GM12878 (cell line): ENCODE results near the gene PTH2R. TPM values are rescaled to one million over a fixed set of nuclear protein-coding genes. Genes with fewer than 3 reads are reported as not detected.

Experiments
- ATAC-seq: fragments of 200-7000 bp; cut with Tn5 transposase; 3 replicates; pipeline ENCODE4 v1.9.1; 2020; ENCODE audit warnings: mild to moderate bottlenecking, moderate library complexity
- BruUV-seq: library from RNA; stranded (reverse); fragments of 400-500 nt; replicated peaks from 2 replicates; lab custom pipeline; 2021; lab: Mats Ljungman, UMichigan
- CTCF ChIA-PET: fragments of 300-600 bp; sonication (Branson Sonifier 250); formaldehyde crosslinking; extraction: SDS; loops from one replicate; lab custom pipeline; 2021; ENCODE audit warnings: inconsistent platforms; lab: Yijun Ruan, JAX
- POLR2A ChIA-PET: fragments of 350-600 bp; formaldehyde crosslinking; extraction: SDS; loops from one replicate; lab custom pipeline; 2021; ENCODE audit warnings: inconsistent platforms; lab: Charles Lee
- RAD21 ChIA-PET: fragments of 300-600 bp; sonication (Branson Sonifier 250); formaldehyde crosslinking; loops from one replicate; lab custom pipeline; 2023; ENCODE audit warnings: antibody characterized with exemption; ENCODE audit not compliant: unreplicated experiment; lab: Charles Lee
- SMC1A ChIA-PET: fragments of 300-600 bp; sonication (Branson Sonifier 250); formaldehyde crosslinking; loops from one replicate; lab custom pipeline; 2023; ENCODE audit not compliant: unreplicated experiment, uncharacterized antibody; lab: Charles Lee
- DNase-seq: peaks from one replicate; pipeline ENCODE4 v3.0.0-alpha.2; 2011; ENCODE audit warnings: low read depth, low spot score
- FAIRE-seq: peaks from 3 replicates; lab custom pipeline; 2011; peaks lifted over from hg19 to GRCh38; lab: Jason Lieb, UNC
- H2AFZ ChIP-seq: 2 replicates; pipeline ENCODE4 v1.6.0; 2011; ENCODE audit warnings: low read depth, low read length, control low read depth; ENCODE audit not compliant: control insufficient read depth
- H3K27ac ChIP-seq: 2 replicates; pipeline ENCODE4 v1.5.1; 2011; ENCODE audit warnings: control low read depth; ENCODE audit not compliant: control insufficient read depth, insufficient read depth
- H3K27me3 ChIP-seq, 2 experiments: replicated peaks in 1 of 2; 2 replicates each; pipeline versions ENCODE4 v1.6.0 to v1.6.1; 2011; ENCODE audit warnings: low read length in 1 of 2; ENCODE audit not compliant: control insufficient read depth in 2 of 2, insufficient read depth in 2 of 2
- H3K36me3 ChIP-seq, 2 experiments: 2 replicates each; pipeline ENCODE4 v1.5.1; 2011; ENCODE audit warnings: low read length in 1 of 2; ENCODE audit not compliant: control insufficient read depth in 2 of 2, insufficient read depth in 2 of 2
- H3K4me1 ChIP-seq: 2 replicates; pipeline ENCODE4 v1.6.1; 2011; ENCODE audit warnings: mild to moderate bottlenecking, low read length, moderate library complexity, mixed read lengths; ENCODE audit not compliant: control insufficient read depth, insufficient read depth
- H3K4me2 ChIP-seq: 2 replicates; pipeline ENCODE4 v1.6.0; 2011; ENCODE audit warnings: control low read depth; ENCODE audit not compliant: control insufficient read depth, insufficient read depth
- H3K4me3 ChIP-seq: fragments of 200-600 bp; sonication (generic); 2 replicates; pipeline ENCODE4 v1.5.1; 2016
- H3K79me2 ChIP-seq: 2 replicates; pipeline ENCODE4 v1.6.0; 2011; ENCODE audit warnings: low read length; ENCODE audit not compliant: control insufficient read depth, insufficient read depth
- H3K9ac ChIP-seq: 2 replicates; pipeline ENCODE4 v1.8.0; 2011; ENCODE audit warnings: low read length, control low read depth, mixed read lengths; ENCODE audit not compliant: control insufficient read depth, insufficient read depth
- H3K9me3 ChIP-seq: replicated peaks from 3 replicates; pipeline ENCODE4 v1.5.1; 2011; ENCODE audit warnings: mild to moderate bottlenecking, low read length; ENCODE audit not compliant: control insufficient read depth, insufficient read depth
- H4K20me1 ChIP-seq: 2 replicates; pipeline ENCODE4 v1.6.0; 2011; ENCODE audit not compliant: control insufficient read depth, insufficient read depth
- CHD1 ChIP-seq: IDR thresholded peaks from 2 replicates; pipeline ENCODE4 v1.6.1; 2012; ENCODE audit warnings: low read depth, low read length, improper control_type of control experiment
- CHD2 ChIP-seq: IDR thresholded peaks from 2 replicates; pipeline ENCODE4 v1.6.1; 2011; ENCODE audit warnings: low read depth, low read length, improper control_type of control experiment, borderline replicate concordance
- E2F8 ChIP-seq: fragments of 450-650 bp; IDR thresholded peaks from 2 replicates; pipeline ENCODE4 v1.6.1; 2018; ENCODE audit warnings: mild to moderate bottlenecking, low read depth, moderate library complexity; ENCODE audit not compliant: partially characterized antibody
- E4F1 ChIP-seq: fragments of 450-650 bp; IDR thresholded peaks from 2 replicates; pipeline ENCODE4 v1.6.1; 2018; ENCODE audit warnings: borderline replicate concordance, mild to moderate bottlenecking; ENCODE audit not compliant: partially characterized antibody
- JUNB ChIP-seq: IDR thresholded peaks from 2 replicates; pipeline ENCODE4 v1.6.1; 2016; ENCODE audit warnings: antibody characterized with exemption, mild to moderate bottlenecking
- MTA2 ChIP-seq: fragments of 450-650 bp; IDR thresholded peaks from 2 replicates; pipeline ENCODE4 v1.6.1; 2016; ENCODE audit warnings: low read depth, mild to moderate bottlenecking, moderate library complexity
- MXI1 ChIP-seq: fragments of 150-350 bp; IDR thresholded peaks from 2 replicates; pipeline ENCODE4 v1.6.1; 2011; ENCODE audit warnings: low read depth, mild to moderate bottlenecking, inconsistent platforms, low read length, improper control_type of control experiment
- PAX8 ChIP-seq: fragments of 450-650 bp; IDR thresholded peaks from 2 replicates; pipeline ENCODE4 v1.6.1; 2017; ENCODE audit warnings: mild to moderate bottlenecking, moderate library complexity
- POLR2A ChIP-seq: IDR thresholded peaks from 2 replicates; pipeline ENCODE4 v1.6.1; 2011; ENCODE audit warnings: low read depth, mild to moderate bottlenecking, low read length
- RBBP5 ChIP-seq: fragments of 200-600 bp; sonication (generic); conservative IDR thresholded peaks from 2 replicates; pipeline ENCODE4 v1.6.1; 2016
- SP1 ChIP-seq: IDR thresholded peaks from one replicate; pipeline ENCODE4 v1.6.1; 2011; ENCODE audit warnings: low read depth, low read length
- ZNF217 ChIP-seq: fragments of 450-650 bp; IDR thresholded peaks from 2 replicates; pipeline ENCODE4 v1.6.1; 2017; ENCODE audit warnings: antibody characterized with exemption, mild to moderate bottlenecking
- WGBS: methylation state at CpG from one replicate; pipeline ENCODE4 v1.1.6; 2016; ENCODE audit warnings: low lambda C conversion rate; ENCODE audit not compliant: insufficient replicate concordance, insufficient coverage; ENCODE audit errors: missing lambda C conversion rate; 5-methylcytosine and 5-hydroxymethylcytosine counted together
- in situ Hi-C: fragments of 300-500 bp; cut with MboI; formaldehyde crosslinking; loops from 9 replicates; pipeline ENCODE4 v1.14.3; 2018; ENCODE audit warnings: mixed read lengths
- intact Hi-C: fragments of 100-400 bp; cut with micrococcal nuclease; formaldehyde crosslinking; loops from one replicate; pipeline ENCODE4 v1.14.2; 2022; ENCODE audit not compliant: unreplicated experiment
- polyA plus RNA-seq, 11 experiments: library from polyadenylated mRNA; depleted of rRNA in 4 of 11; unstranded in 6 of 11; stranded (reverse) in 5 of 11; fragments of >200 nt; fragmentation: Nextera tagmentation in 4 of 11; fragmentation: Illumina TruSeq in 1 of 11; extraction: Ambion mirVana in 4 of 11; extraction: Trizol in 1 of 11; gene quantifications; 1 replicate in 1 of 11; 2 replicates in 10 of 11; pipeline versions ENCODE4 v1.2.1 to v1.2.3, GENCODE V29; 2011 to 2016; ENCODE audit warnings: inconsistent platforms in 2 of 11, missing spikeins in 2 of 11, low read depth in 1 of 11
- total RNA-seq, 4 experiments: library from RNA; depleted of rRNA in 3 of 4; stranded (reverse); fragments of >200 nt in 3 of 4; fragmentation: Illumina TruSeq in 1 of 4; extraction: Trizol in 1 of 4; gene quantifications; 2 replicates each; pipeline versions ENCODE4 v1.2.1 to v1.2.3, GENCODE V29; 2013 to 2021
- TF ChIP-seq, protein P1 (sequence below): IDR thresholded peaks from 2 replicates; pipeline ENCODE4 v1.6.1; 2012; ENCODE audit warnings: low read depth, low read length, improper control_type of control experiment

Gene PTH2R
- total and polyA plus RNA-seq, 10 of the 15 experiments (the other 5 are each of a cell fraction or from before 2014, with no cell fraction given): 0.01 to 0.06 (median 0.03) TPM; not detected in 7

GRCh38 chr2:208440716-208441115 is 34.1 kb downstream of the PTH2R start:
- no peak overlapping the region for H3K4me3 ChIP-seq
- H2AFZ ChIP-seq: no peak overlapping the region
- POLR2A ChIA-PET: no interaction called here
- H3K27ac ChIP-seq: no peak overlapping the region
- H3K9me3 ChIP-seq: no peaks in the 10 kb centered on the region
- CTCF ChIA-PET: no interaction called here
- no peaks in the 10 kb centered on the region for H3K27me3 ChIP-seq
- no TSS peak for BruUV-seq
- SMC1A ChIA-PET: interaction anchor here (0.5 to 1.1 kb wide), 2 partner anchors 13 to 1119 kb away, joined by 3 read pairs; no protein-coding TSS in a partner anchor
- TF ChIP-seq, protein P1, sequence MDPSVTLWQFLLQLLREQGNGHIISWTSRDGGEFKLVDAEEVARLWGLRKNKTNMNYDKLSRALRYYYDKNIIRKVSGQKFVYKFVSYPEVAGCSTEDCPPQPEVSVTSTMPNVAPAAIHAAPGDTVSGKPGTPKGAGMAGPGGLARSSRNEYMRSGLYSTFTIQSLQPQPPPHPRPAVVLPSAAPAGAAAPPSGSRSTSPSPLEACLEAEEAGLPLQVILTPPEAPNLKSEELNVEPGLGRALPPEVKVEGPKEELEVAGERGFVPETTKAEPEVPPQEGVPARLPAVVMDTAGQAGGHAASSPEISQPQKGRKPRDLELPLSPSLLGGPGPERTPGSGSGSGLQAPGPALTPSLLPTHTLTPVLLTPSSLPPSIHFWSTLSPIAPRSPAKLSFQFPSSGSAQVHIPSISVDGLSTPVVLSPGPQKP: no peak
- TF ChIP-seq SP1: no peak
- no peak for TF ChIP-seq CHD1
- TF ChIP-seq MXI1: no peak
- no peak for TF ChIP-seq MTA2
- no peak for TF ChIP-seq CHD2
- no peak for TF ChIP-seq E4F1
- TF ChIP-seq E2F8: no peak
- no peak for TF ChIP-seq POLR2A
- TF ChIP-seq PAX8: no peak
- TF ChIP-seq ZNF217: no peak
- TF ChIP-seq RBBP5: no peak
- TF ChIP-seq JUNB: no peak
- TF ChIP-seq, all 136 proteins: peak for 0
- RAD21 ChIA-PET: no interaction called here
- FAIRE-seq: no peak
- 62% methylated on average over 2 of the region's 2 CpGs for WGBS
- Histone ChIP-seq H3K9ac (no peak overlapping the region), H4K20me1 (no peaks in the 10 kb centered on the region), H3K36me3 (no peaks in the 10 kb centered on the region), H3K79me2 (no peaks in the 10 kb centered on the region), H3K4me2 (no peak overlapping the region), H3K4me1 (no peaks in the 10 kb centered on the region)
- no peak for DNase-seq
- no peak; the same call in 2 of the 3 replicates for ATAC-seq
- in situ Hi-C loops (no loop called here), intact Hi-C loops (no loop called here)
